HL-60/S4 treated with phorbol 12-myristate 13-acetate at 8.2 ng/mL for 4 days and 3 days (cell line): ENCODE results near the gene TIMM17B.
"Not testable (repeated sequence)": the region's sequence is repeated elsewhere in the genome, so short reads cannot be mapped to it uniquely, and the experiment has no call there.

ENCODE experiments used
- in situ Hi-C: fragments of 300-500 bp; cut with MboI; formaldehyde crosslinking; loops from 2 replicates; pipeline ENCODE4 v1.15.0; 2022; ENCODE audit warnings: low sequenced_read_pairs

TIMM17B gene

DNA sequence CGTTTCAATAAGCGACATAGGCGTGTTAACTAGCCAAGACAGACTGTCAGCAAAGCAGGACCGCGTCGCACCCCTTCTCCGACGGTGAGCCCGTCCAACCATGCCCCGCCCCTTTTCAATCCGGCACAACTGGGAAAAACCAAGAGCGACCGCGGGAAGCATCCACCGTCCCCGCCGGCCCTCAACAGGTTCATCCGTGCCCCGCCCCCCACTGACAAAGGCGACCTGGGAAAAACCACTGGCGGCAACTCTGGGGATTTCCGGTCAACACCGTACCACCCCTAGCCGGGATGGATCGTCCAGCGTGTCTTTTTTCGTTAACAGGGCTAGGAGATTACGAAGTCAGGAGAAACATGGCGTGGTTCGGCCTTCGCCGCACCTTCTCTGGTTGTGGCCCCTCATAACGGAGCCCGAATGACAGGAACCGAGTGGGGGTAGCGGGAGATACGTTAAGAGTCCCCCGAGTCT is 377 bp downstream of the TIMM17B start:
- in situ Hi-C loops: no loop called here

DNA sequence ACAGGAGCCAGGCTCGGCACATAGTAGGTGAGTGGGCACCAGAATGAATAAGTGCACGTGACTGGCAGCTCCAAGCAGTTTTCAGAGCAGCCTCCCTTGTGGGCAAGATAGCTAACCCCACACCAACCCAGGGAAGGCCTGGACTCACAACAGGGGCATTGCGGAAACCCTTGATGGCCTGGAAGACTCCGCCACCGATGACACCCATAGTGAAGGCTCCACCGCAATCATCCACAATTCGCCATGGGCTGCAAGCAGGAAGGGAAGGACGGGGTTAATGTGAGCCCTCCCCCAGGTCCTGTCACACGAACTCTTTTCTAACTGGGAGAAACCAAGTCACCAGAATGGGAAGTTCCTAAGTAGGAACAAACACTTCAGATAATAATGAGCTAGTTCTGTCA is 957 bp downstream of the TIMM17B start:
- in situ Hi-C loops: no loop called here

DNA sequence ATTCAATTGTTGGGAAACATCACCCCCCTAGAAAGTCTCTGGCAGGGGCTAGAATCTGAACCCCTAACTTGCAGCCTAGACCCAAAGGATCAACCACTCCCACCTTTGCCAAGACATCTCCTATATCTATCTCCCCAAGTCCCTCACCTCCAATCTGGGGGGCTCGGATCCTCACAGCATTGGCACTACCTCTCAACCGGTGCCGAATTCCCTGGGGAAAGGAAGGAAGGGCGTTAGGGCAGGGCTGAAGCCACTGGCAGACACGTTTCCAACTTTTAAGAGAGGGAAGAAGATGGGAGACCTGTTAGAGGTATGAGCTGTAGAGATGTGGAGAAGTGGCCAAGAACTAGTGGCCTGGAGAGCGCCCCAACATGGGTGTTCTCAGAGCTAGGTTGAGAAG is 2.7 kb downstream of the TIMM17B start:
- in situ Hi-C loops: no loop called here

DNA sequence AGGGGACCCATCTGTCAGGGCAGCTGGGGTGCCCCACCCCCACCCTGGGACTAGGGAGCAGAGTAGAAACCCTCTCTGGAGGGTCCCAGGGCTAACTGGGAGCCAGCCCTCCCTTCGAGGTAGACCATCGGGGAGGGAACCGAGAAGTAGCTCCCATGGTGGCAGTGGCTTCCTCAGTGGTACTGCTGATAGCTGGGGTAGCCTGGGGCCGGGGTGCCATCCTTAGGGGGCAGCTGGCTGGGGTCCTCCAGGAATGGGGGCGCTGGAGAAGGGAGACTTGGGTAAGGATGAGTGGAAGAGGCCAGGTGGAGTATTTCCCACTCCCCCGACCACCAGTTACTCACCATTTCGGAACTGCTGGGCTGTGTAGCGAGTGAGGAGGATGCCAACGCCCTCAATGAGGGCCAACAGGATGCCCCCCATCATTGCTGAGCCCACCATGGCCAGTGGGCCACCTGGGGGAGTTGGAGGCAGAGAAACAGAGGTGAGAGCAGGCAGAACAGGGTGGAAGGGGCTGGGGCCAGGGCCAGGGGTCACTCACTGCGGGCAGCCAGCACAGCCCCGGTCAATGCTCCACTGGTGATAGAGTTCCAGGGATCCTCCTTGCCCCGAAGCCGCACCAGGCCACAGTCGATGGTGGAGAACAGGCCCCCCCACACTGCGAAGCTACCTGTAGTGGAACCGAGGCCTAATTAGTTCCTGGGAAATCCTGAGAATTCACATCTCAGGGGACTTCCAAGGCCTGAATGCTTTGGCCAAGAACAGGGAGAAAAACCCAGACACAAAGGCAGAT is 3.8 kb downstream of the TIMM17B start:
- in situ Hi-C loops: no loop called here

DNA sequence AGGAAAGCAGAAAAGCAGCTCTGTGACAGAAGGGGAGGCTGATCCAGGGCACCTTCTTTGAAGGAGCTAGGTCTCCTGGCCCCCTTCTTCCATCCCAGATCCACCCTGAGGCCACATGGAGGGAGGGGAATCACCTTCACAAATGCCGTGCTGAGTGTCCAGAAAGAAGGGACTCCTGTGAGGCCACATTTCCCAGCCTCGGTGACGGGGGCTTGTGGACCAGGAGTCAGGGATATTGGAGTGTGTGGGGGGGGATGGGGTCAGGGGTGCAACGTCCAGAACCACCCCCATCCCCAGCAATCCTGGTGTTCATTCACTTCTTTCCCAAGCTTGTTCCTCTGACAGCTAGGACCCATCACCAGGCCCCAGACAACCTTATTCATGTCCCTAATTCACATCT is 4.7 kb downstream of the TIMM17B start:
- in situ Hi-C loops: no loop called here

DNA sequence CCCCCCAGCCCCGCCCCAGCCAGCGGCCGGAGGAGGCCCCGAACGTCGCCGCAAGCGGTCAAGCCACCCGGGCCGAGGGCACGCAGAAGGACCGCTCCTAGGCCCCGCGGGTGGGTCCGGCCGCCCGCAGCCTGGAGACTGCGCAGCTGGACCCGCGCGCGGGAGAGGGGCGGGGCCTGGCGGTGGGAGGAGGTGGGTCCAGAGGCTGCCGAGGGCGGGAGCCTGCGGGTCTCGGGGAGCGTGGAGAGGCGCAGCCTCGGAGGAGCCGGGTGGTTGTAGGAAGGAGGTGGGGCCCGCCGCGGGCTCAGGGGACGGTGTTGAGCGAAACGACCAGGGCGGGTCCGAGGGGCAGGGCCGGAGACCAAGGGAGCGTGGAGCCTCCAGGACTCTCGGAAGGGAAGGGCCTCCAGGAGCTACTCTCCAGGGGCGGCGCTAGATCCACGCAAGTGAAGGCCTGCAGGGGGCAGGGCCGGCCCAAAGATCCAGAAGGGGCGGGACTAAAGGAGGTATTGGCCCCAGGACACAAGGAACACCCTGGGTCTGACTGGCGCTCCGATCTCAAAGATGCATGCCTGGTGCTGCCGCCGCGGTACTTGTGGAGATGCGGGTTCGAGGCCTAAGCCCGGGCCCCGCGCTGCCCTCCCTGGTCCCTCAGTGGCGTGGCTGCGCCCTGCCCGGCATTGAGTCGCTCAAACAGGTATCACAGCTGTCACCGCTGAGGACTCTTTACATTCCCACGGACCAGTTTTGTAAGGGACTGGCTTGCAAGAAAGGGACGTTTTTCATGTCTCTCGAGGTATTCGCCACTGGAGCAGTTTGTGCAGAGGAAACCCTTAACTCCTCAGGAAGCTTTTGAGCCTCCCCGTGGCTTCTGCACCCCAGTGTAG is 5.9 kb downstream of the TIMM17B start:
- in situ Hi-C loops: no loop called here

DNA sequence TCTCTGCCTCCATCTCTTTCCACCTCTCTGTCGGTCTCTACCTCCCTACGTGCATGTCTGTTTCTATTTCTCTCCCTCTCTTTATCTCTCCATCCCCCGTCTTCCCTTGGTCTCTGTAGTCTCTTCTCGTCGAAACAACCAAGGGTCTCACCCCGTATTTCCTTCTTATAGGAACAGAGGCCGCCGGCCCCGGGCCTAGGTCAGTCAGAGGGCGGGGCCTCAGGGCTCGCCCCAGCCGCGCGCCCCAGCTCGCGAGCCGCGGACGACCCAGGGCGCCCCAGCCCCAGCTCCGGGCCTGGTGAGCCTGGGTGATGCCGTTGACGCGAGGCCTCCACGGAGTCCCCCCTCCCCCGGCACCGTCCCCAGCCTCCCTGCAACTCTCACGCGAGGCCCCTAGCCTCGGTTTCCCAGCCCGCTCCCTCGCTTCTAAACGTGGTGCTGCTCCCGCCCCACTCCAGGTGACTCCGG is 6.6 kb downstream of the TIMM17B start:
- in situ Hi-C loops: no loop called here

DNA sequence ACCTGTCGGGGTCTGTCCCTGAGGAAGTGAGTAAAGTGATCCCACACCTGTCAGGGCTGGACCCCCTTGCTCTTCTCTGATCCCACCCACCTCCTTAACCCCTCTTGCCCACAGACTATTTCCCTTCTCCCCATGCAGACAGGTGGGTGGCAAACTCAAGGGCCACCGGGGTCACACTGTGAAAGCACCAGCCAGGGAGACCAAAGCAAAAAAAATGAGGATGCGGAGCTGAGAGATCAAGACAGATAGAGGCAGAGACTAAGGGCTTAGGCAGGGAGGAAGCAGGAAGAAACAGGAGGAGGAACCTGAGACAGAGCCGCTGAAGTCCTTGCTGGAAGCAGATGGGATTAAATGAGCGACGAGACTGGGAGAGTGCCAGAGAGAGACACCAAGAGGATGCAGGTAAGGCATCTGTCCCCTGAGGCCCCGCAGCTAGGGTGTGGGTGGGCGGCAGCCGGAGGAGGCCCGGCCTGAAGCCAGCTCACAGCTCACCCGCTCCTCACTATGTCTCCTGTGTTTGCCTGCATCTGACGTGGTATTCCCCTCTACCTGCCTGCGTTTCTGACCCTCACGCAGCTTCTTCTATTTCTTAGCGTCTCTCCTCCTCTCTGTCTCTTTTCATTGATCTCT is 7.2 kb downstream of the TIMM17B start:
- in situ Hi-C loops: no loop called here

DNA sequence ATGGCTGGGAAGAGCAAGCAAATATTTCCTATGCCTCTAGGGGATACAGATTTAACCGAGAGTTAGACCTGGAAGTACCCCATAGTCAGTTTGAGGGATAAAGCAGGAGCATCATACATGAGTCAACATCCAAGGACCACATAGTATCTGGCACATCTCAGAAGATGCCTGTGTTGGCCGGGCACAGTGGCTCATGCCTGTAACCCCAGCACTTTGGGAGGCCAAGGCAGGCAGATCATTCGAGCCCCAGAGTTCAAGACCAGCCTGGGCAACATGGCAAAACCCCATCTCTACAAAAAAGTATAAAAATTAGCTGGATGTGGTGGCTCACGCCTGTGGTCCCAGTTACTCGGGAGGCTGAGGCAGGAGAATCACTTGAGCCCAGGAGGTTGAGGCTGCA is 11.0 kb downstream of the TIMM17B start:
- in situ Hi-C loops: not testable (repeated sequence)

DNA sequence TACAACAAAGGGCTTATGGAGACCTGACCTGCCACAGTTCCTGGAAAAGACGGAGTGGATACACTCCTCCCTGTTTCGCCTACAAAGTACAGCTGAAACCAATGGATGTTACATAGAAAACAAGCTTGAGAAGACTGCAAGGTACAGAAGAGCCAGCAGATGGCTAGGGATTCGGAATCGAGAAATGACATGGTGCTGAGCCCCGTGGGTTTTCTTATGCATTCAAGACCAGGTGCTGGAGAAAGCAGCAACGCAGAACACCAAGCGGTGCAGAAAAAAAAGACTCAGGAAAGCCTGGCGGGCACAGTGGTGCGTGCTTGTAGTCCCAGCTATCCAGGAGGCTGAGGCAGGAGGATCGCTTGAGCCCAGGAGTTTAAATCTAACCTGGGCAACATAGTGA is 13.8 kb downstream of the TIMM17B start:
- in situ Hi-C loops: no loop called here

DNA sequence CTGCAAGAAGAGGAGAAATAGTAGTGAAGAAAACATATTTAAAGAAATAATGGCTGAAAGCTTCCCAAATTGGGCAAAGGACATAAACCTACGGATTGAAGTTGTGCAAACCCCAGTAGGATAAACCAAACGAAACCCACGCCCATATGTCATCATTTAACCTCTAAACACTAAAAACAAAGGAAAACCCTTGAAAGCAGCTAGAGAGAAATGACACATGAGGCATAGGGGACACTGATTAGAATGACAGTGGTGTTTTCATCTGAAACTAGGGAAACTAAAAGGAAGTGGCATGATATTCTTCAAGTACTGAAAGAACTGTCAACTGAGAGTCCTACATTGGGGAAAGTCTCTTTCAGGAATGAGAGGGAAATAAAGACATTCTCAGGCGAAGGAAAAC is 20.6 kb downstream of the TIMM17B start:
- in situ Hi-C loops: not testable (repeated sequence)

DNA sequence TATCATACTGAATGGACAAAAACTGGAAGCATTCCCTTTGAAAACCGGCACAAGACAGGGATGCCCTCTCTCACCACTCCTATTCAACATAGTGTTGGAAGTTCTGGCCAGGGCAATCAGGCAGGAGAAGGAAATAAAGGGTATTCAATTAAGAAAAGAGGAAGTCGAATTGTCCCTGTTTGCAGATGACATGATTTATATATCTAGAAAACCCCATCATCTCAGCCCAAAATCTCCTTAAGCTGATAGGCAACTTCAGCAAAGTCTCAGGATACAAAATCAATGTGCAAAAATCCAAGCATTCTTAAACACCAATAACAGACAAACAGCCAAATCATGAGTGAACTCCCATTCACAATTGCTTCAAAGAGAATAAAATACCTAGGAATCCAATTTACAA is 25.6 kb downstream of the TIMM17B start:
- in situ Hi-C loops: not testable (repeated sequence)

DNA sequence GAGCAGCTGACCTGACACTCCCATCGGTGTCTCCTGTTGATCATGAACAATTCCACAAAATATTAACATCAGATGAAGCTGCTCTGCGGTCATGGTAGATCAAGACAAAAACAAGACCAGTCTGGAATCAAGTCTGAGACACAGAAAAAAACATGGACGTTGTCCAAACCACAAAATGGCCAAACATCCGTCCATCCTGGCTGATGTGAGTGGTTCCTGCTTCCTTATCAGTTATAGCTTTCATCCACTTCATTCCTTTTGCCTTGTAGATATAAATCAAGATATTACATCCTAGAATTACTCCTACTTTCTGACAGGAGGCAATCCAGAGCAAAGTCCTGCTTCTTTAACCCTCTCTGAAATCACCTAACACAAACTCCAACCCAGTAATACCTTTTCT is 33.4 kb downstream of the TIMM17B start:
- in situ Hi-C loops: no loop called here

DNA sequence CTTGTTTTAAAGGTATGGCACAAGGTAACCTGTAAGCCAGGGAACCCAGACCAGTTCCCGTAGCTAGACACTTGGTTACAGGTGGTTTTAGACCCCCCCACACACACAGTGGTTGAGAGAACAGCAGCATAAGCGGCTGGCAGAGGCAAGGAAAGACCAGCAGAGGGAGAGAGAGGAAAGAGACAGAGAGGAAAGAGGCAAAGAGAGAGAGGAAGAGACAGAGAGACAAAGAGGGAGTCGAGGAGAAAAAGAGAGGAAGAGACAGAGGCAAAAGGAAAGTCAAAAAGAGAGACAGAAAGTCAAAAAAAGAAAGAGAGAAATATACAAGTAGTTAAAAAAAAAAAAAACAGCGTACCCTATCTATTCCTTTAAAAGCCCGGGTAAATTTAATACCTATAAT is 42.7 kb downstream of the TIMM17B start:
- in situ Hi-C loops: no loop called here

DNA sequence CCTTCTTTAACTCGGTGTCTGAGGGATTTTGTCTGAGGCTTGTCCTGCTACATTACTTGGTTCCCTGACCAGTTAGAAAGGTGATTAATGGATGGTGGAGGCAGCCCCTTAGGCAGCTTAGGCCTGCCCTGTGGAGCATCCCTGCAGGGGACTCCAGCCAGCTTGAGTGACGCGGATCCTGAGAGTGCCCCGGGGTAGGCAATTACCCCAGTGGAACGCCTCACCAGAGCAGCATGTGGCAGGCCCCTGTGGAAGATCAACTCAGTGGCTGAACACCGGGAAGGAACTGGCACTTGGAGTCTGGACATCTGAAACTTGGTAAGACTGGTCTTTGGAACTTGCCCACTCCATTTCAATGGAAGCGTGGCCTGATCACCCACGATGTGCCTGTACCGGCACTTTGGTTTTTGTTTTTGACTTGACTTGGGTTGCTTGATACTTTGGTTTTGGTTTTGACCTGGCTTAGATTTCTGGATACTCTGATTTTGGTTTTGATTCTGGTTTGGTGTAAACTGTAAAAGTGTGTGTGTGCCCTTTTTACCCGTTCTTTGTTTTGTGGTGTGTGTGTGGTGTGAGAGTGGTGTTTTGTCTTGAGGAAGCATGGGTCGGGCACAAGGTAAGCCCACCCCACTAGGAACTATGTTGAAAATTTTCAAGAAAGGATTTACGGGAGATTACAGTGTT is 43.3 kb downstream of the TIMM17B start:
- in situ Hi-C loops: not testable (repeated sequence)

DNA sequence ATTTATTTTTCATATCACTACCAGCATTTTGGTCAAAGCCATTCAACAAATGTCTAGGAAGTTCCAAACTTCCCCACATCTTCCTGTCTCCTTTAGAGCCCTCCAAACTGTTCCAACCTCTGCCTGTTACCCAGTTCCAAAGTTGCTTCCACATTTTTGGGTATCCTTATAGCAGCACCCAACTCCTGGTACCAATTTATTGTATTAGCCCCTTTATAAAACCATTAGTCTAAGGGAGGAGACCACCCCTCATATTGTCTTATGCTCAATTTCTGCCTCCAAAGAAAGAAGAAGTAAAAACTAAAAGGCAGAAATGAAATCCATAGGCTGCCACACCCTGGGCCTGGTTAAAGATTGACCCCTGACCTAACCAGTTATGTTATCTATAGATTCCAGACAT is 44.1 kb downstream of the TIMM17B start:
- in situ Hi-C loops: not testable (repeated sequence)

DNA sequence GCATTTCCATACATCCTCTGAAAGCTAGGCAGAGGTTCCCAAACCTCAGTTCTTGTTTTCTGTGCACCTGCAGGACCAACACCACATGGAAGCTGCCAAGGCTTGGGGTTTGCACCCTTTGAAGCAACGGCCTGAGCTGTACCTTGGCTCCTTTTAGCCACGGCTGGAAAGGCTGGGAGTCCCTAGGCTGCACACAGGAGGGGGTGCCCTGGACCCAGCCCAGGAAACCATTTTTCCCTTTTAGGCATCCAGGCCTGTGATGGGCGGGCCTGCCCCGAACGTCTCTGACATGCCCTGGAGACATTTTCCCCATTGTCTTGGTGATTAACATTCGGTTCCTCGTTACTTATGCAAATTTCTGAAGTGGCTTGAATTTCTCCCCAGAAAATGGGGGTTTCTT is 44.7 kb downstream of the TIMM17B start:
- in situ Hi-C loops: no loop called here

DNA sequence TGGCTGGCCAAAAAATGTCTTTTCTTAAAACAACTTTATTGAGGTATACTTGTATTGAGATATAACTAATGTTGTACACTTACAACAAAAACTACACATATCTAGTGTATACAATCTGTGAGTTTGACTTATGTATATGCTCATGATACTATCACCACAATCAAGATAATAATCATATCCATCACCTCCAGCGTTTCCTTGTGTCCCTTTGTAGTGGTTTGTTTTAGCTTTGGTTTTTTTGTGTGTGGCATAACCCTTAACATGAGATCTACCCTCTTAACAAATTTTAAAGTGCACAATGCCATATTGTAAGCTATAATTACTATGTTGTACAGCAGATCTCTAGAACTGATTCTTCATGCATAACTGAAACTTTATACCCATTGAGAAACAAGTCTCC is 48.7 kb downstream of the TIMM17B start:
- in situ Hi-C loops: no loop called here
